Measurements from ENCODE around the gene ODAD2.

The ODAD2 gene

GRCh38 chr10:27833792-27834191 is 165.1 kb downstream of the ODAD2 start:
- DNase-seq: no peak

- no peak for DNase-seq
Measured at GRCh38 chr10:27832826-27833225, 166.1 kb downstream of the ODAD2 start.

- no peak for DNase-seq
Measured at GRCh38 chr10:27826369-27826768, 172.5 kb downstream of the ODAD2 start.

GRCh38 chr10:27822301-27822700 is 176.6 kb downstream of the ODAD2 start:
- DNase-seq: no peak

- DNase-seq: no peak
Measured at GRCh38 chr10:27820637-27821036, 178.2 kb downstream of the ODAD2 start.

- DNase-seq: no peak
Measured at GRCh38 chr10:27819781-27820531, 178.9 kb downstream of the ODAD2 start.

- peak; percentile 55 for DNase-seq
Measured at GRCh38 chr10:27816320-27816719, 182.6 kb downstream of the ODAD2 start.

- DNase-seq: peak; percentile 12
Measured at GRCh38 chr10:27815846-27816245, 183.0 kb downstream of the ODAD2 start.

GRCh38 chr10:27815261-27815660 is 183.6 kb downstream of the ODAD2 start:
- no peak for DNase-seq

GRCh38 chr10:27805180-27805579 is 193.7 kb downstream of the ODAD2 start:
- no peak for DNase-seq

- no peak for DNase-seq
Measured at GRCh38 chr10:27804136-27804535, 194.7 kb downstream of the ODAD2 start.

GRCh38 chr10:27801171-27801785 is 197.6 kb downstream of the ODAD2 start:
- DNase-seq: no peak

- DNase-seq: no peak
Measured at GRCh38 chr10:27799046-27799445, 199.8 kb downstream of the ODAD2 start.

- DNase-seq: no peak
Measured at GRCh38 chr10:27794157-27794556, 204.7 kb downstream of the ODAD2 start.

GRCh38 chr10:27792216-27792615 is 206.7 kb downstream of the ODAD2 start:
- no peak for DNase-seq

- no peak for DNase-seq
Measured at GRCh38 chr10:27784272-27784671, 214.6 kb downstream of the ODAD2 start.

GRCh38 chr10:27783660-27784059 is 215.2 kb downstream of the ODAD2 start:
- DNase-seq: peak; percentile 79

- DNase-seq: no peak
Measured at GRCh38 chr10:27779462-27780015, 219.3 kb downstream of the ODAD2 start.

- DNase-seq: no peak
Measured at GRCh38 chr10:27774831-27775230, 224.0 kb downstream of the ODAD2 start.

GRCh38 chr10:27771231-27771630 is 227.6 kb downstream of the ODAD2 start:
- no peak for DNase-seq

- DNase-seq: no peak
Measured at GRCh38 chr10:27770181-27770580, 228.7 kb downstream of the ODAD2 start.
